SU-DHL-6 (cell line): ENCODE results near the gene DHPS.
"Not testable (repeated sequence)": the region's sequence is repeated elsewhere in the genome, so short reads cannot be mapped to it uniquely, and the experiment has no call there.

Source experiments
- H2AFZ ChIP-seq: fragments of 200-600 bp; sonication (generic); 2 replicates; pipeline ENCODE4 v1.6.1; 2014; ENCODE audit warnings: low read depth, mild to moderate bottlenecking, moderate library complexity, mixed read lengths, antibody characterized with exemption, low read length; ENCODE audit not compliant: severe bottlenecking
- H3F3A ChIP-seq: fragments of 200-600 bp; shearing (Covaris generic); 2 replicates; pipeline ENCODE4 v1.6.0; 2016; ENCODE audit warnings: antibody characterized with exemption, mild to moderate bottlenecking; ENCODE audit not compliant: insufficient read depth
- H3K27ac ChIP-seq: fragments of 200-600 bp; sonication (generic); 2 replicates; pipeline ENCODE4 v1.5.1; 2016; ENCODE audit warnings: low read depth, mild to moderate bottlenecking, low read length, moderate library complexity, mixed read lengths
- H3K27me3 ChIP-seq: fragments of 200-600 bp; sonication (generic), shearing (Covaris generic); 2 replicates; pipeline ENCODE4 v1.6.0; 2014; ENCODE audit warnings: mild to moderate bottlenecking, low read length
- H3K36me3 ChIP-seq: fragments of 200-600 bp; sonication (generic); 2 replicates; pipeline ENCODE4 v1.6.1; 2014; ENCODE audit warnings: mild to moderate bottlenecking, low read length, mixed read lengths
- H3K4me2 ChIP-seq: fragments of 300-600, 200-600 bp; shearing (Covaris generic), sonication (generic); 2 replicates; pipeline ENCODE4 v1.6.0; 2014; ENCODE audit warnings: low read length, low read depth, mild to moderate bottlenecking; ENCODE audit not compliant: poor library complexity, severe bottlenecking
- H3K4me3 ChIP-seq: fragments of 200-600 bp; sonication (generic); 2 replicates; pipeline ENCODE4 v1.5.1; 2014; ENCODE audit warnings: antibody characterized with exemption, low read length, mild to moderate bottlenecking, mixed read lengths; ENCODE audit not compliant: insufficient read depth, poor library complexity, severe bottlenecking
- H3K79me2 ChIP-seq: fragments of 200-600 bp; sonication (generic); 2 replicates; pipeline ENCODE4 v1.6.1; 2014; ENCODE audit warnings: mild to moderate bottlenecking, low read length, moderate library complexity; ENCODE audit not compliant: insufficient read depth
- H3K9ac ChIP-seq: fragments of 200-600 bp; sonication (generic); 2 replicates; pipeline ENCODE4 v1.7.0; 2014; ENCODE audit warnings: mild to moderate bottlenecking, low read length
- H3K9me2 ChIP-seq: fragments of 200-600 bp; sonication (generic); replicated peaks from 2 replicates; pipeline ENCODE4 v1.6.1; 2014; ENCODE audit warnings: low read length; ENCODE audit not compliant: insufficient read depth
- H3K9me3 ChIP-seq: fragments of 200-600 bp; sonication (generic); 2 replicates; pipeline ENCODE4 v1.6.1; 2014; ENCODE audit warnings: low read length, mixed read lengths; ENCODE audit not compliant: insufficient read depth
- H4K20me1 ChIP-seq: fragments of 200-600 bp; sonication (generic); 2 replicates; pipeline ENCODE4 v1.6.1; 2014; ENCODE audit warnings: low read depth, mild to moderate bottlenecking, antibody characterized with exemption, low read length, moderate library complexity, mixed read lengths
- EZH2phosphoT487 ChIP-seq: fragments of 200-600 bp; sonication (generic), shearing (Covaris generic); conservative IDR thresholded peaks from 2 replicates; pipeline ENCODE4 v1.6.1; 2018; ENCODE audit warnings: mild to moderate bottlenecking, antibody characterized with exemption, low read length, moderate library complexity, mixed read lengths
- TF ChIP-seq, protein P1 (sequence below): fragments of 200-600 bp; sonication (generic); IDR thresholded peaks from one replicate; pipeline ENCODE4 v1.5.1; 2017; ENCODE audit warnings: antibody characterized with exemption, mild to moderate bottlenecking, low read length, moderate library complexity; ENCODE audit not compliant: insufficient read depth, poor library complexity, severe bottlenecking

DHPS gene

DNA sequence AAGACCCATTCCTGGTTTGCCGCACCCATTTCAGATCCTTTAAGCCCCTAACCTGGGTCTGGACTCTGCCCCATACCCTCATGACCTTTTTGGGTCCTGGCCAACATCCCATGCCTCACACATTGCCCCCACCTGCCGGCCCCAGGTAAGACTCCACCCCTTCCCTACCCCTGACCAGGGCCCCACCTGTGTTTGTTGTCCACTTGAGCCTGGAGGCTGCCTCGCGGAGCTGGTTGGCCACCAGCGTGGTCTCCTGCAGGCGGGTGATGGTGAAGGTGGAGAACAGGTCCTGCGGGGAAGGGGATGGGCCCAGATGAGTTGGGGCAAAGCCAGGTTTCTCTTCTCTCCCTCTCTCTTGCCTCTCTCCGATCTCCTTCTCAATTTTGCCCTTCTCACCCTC, 34.6 kb downstream of the DHPS start:
- no peak for TF ChIP-seq EZH2phosphoT487
- TF ChIP-seq, protein P1, sequence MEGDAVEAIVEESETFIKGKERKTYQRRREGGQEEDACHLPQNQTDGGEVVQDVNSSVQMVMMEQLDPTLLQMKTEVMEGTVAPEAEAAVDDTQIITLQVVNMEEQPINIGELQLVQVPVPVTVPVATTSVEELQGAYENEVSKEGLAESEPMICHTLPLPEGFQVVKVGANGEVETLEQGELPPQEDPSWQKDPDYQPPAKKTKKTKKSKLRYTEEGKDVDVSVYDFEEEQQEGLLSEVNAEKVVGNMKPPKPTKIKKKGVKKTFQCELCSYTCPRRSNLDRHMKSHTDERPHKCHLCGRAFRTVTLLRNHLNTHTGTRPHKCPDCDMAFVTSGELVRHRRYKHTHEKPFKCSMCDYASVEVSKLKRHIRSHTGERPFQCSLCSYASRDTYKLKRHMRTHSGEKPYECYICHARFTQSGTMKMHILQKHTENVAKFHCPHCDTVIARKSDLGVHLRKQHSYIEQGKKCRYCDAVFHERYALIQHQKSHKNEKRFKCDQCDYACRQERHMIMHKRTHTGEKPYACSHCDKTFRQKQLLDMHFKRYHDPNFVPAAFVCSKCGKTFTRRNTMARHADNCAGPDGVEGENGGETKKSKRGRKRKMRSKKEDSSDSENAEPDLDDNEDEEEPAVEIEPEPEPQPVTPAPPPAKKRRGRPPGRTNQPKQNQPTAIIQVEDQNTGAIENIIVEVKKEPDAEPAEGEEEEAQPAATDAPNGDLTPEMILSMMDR: no peak
- H3K36me3 ChIP-seq: no peaks in the 10 kb centered on the region
- H3K4me3 ChIP-seq: no peak overlapping the region
- no peaks in the 10 kb centered on the region for H4K20me1 ChIP-seq
- no peak overlapping the region for H3K9ac ChIP-seq
- no peaks in the 10 kb centered on the region for H3K9me2 ChIP-seq
- no peaks in the 10 kb centered on the region for H3K27me3 ChIP-seq
- H3K79me2 ChIP-seq: no peaks in the 10 kb centered on the region
- H2AFZ ChIP-seq: no peak overlapping the region
- H3K4me2 ChIP-seq: no peak overlapping the region
- no peak overlapping the region for H3K27ac ChIP-seq
- no peaks in the 10 kb centered on the region for H3K9me3 ChIP-seq
- no peaks in the 10 kb centered on the region for H3F3A ChIP-seq

DNA sequence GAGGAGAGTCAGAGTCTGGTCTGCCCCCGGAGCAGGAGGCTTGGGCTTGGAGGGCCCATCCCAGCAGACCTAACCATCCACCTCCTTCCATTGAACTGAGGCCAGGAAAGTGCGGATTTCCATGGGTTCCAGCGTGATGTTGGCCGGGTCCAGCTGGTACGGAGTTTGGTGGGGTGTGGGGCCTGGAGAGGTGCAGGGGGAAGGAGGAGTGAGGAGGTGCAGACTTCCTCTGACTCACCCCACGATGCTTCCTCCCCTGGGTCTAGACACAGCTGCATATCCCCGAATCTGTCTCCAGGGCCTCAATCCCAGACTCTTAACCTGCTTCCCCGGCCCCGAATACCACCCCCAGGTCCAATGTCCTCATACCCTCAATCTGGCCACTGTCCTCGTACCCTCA, 35.1 kb downstream of the DHPS start:
- Histone ChIP-seq H4K20me1 (no peaks in the 10 kb centered on the region), H2AFZ (no peak overlapping the region), H3K27me3 (no peaks in the 10 kb centered on the region), H3K9me2 (no peaks in the 10 kb centered on the region), H3K4me3 (no peak overlapping the region), H3K9me3 (no peaks in the 10 kb centered on the region), H3K27ac (no peak overlapping the region), H3K9ac (no peak overlapping the region), H3K4me2 (no peak overlapping the region), H3K79me2 (no peaks in the 10 kb centered on the region), H3K36me3 (no peaks in the 10 kb centered on the region), H3F3A (no peaks in the 10 kb centered on the region)
- TF ChIP-seq, protein P1: no peak
- no peak for TF ChIP-seq EZH2phosphoT487

DNA sequence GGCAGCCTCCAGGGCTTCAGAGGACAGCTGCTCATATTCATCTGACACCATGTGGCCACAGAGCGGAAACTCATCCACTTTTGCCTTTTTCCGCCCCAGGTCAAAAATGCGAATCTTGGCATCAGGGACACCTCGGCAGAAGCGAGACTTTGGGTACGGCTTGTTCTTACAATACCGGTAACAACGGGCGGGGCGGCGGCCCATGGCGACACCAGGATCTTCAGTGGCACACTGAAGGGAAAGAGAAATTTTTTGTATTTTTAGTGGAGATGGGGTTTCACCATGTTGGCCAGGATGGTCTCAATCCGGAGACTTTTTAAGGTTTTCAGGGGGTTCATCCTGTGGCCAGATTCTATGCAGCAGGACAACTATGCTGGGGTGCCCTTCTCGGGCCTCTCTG, 38.0 kb downstream of the DHPS start:
- H3K9ac ChIP-seq, H3K4me2 ChIP-seq, H3K9me2 ChIP-seq, H3K4me3 ChIP-seq, H2AFZ ChIP-seq, H3K9me3 ChIP-seq, H3F3A ChIP-seq, H4K20me1 ChIP-seq, H3K79me2 ChIP-seq, H3K27me3 ChIP-seq, H3K27ac ChIP-seq, H3K36me3 ChIP-seq: not testable (repeated sequence)

DNA sequence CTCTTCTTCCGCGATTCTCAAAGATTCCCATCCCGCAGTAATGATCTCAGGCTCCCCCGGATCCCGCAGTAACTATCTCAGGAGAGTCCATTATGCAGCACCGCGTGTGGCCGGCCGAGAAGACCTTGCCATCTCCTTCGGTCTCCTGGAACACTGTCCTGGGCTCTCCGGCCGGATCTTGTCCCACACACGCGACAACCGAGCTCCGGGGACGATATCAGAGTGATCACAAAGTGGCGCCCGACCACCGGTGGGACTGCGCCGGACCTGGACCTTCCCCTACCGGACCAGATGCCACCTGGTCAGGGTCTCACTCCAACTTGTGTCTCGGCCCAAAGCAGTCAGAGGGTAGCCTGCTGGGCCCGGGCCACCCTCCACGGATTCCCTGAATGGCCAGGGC, 39.2 kb downstream of the DHPS start:
- no peaks in the 10 kb centered on the region for H3K27me3 ChIP-seq
- no peak for TF ChIP-seq EZH2phosphoT487
- TF ChIP-seq, protein P1: no peak
- H3K9ac ChIP-seq: no peak overlapping the region
- H3K36me3 ChIP-seq: no peaks in the 10 kb centered on the region
- no peak overlapping the region for H3K4me3 ChIP-seq
- H4K20me1 ChIP-seq: no peaks in the 10 kb centered on the region
- no peaks in the 10 kb centered on the region for H3K9me3 ChIP-seq
- H3K4me2 ChIP-seq: no peak overlapping the region
- H3K79me2 ChIP-seq: no peaks in the 10 kb centered on the region
- H2AFZ ChIP-seq: no peak overlapping the region
- no peaks in the 10 kb centered on the region for H3K9me2 ChIP-seq
- H3F3A ChIP-seq: no peaks in the 10 kb centered on the region
- H3K27ac ChIP-seq: no peak overlapping the region
